ENCODE measurements around the gene SLC2A4RG.

Gene SLC2A4RG

DNA sequence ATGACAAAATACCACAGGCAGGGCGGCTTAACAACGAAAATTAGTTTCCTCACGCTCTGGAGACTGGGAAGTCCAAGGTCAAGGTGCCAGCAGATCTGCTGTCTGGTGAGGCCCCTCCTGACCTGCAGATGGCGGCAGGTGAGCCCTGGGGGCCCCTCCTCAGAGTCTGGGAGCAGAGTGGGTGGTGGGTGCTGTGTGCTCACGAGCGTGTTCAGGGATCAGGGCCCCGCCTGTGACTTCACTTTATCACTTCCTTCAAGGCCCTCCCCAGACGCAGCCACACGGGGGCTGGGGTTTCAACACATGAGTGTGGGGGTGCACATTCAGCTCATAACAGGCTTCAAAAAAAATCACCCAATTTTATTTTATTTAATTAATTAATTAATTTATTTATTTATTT lies 39.3 kb downstream of the SLC2A4RG start:
- H3K79me1 ChIP-seq (ENCODE audit: low read length): peaks cover 18% of the 10 kb centered on the region
- no peak overlapping the region for H3K9ac ChIP-seq (ENCODE audit: low read length)
- H3K4me3 ChIP-seq (ENCODE audit: low read length): no peak overlapping the region
- no peak overlapping the region for H3K56ac ChIP-seq (ENCODE audit: low read length)
- H4K8ac ChIP-seq (ENCODE audit: low read depth, low read length): no peak overlapping the region
- H3K27ac ChIP-seq (ENCODE audit: low read depth, low read length): no peak overlapping the region
- H3K18ac ChIP-seq (ENCODE audit: low read length): no peak overlapping the region
- H3K4ac ChIP-seq (ENCODE audit: low read depth, low read length): no peak overlapping the region
- H2BK5ac ChIP-seq (ENCODE audit: low read length): no peak overlapping the region
- DNase-seq: peak; percentile 25
- no peak overlapping the region for H2BK120ac ChIP-seq (ENCODE audit: low read depth, low read length)
- no peaks in the 10 kb centered on the region for H3K4me1 ChIP-seq (ENCODE audit: control insufficient read depth, low read depth, low read length)
- H2AK5ac ChIP-seq (ENCODE audit: low read length): no peak overlapping the region
- no peak overlapping the region for H2BK15ac ChIP-seq (replicated peaks; ENCODE audit: low read depth)
- peaks cover 7% of the 10 kb centered on the region for H3K79me2 ChIP-seq (ENCODE audit: control insufficient read depth, insufficient read depth, low read length)
- no peak overlapping the region for H4K5ac ChIP-seq (ENCODE audit: low read length)
- H3K27me3 ChIP-seq (ENCODE audit: insufficient read depth, low read length, poor library complexity): no peaks in the 10 kb centered on the region
- no CpG with 5 or more reads among the region's 9 CpGs for WGBS (ENCODE audit: extremely low coverage, insufficient coverage, low lambda C conversion rate)
- no peaks in the 10 kb centered on the region for H3K36me3 ChIP-seq (ENCODE audit: control insufficient read depth, insufficient read depth, low read length)
- no peak overlapping the region for H3K4me2 ChIP-seq (ENCODE audit: low read length)
- no peak overlapping the region for H3K23ac ChIP-seq (ENCODE audit: low read length)

DNA sequence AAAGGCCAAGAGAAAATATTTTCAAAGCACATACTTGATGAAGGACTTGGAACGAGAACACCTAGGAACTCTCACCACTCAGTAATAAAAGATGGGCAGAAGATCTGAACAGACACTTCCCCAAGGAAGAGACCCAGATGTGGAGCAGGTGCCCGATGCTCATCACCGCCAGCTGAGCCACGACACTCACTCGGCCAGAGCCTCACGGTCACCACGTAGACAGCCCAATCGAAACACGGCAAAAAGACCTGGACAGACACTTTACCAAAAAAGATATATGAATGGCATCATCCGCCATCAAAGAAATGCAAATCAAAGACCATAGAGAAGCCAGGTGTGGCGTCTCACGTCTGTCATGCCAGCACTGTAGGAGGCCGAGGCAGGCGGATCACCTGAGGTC lies 41.6 kb downstream of the SLC2A4RG start:
- no peak overlapping the region for H3K18ac ChIP-seq (ENCODE audit: low read length)
- H3K4me3 ChIP-seq (ENCODE audit: low read length): no peak overlapping the region
- H3K36me3 ChIP-seq (ENCODE audit: control insufficient read depth, insufficient read depth, low read length): no peaks in the 10 kb centered on the region
- no peak overlapping the region for H3K4ac ChIP-seq (ENCODE audit: low read depth, low read length)
- H3K79me2 ChIP-seq (ENCODE audit: control insufficient read depth, insufficient read depth, low read length): peaks cover 16% of the 10 kb centered on the region
- H3K56ac ChIP-seq (ENCODE audit: low read length): no peak overlapping the region
- H3K79me1 ChIP-seq (ENCODE audit: low read length): peaks cover 25% of the 10 kb centered on the region
- no peak overlapping the region for H3K4me2 ChIP-seq (ENCODE audit: low read length)
- no peak overlapping the region for H2AK5ac ChIP-seq (ENCODE audit: low read length)
- no peak overlapping the region for H4K8ac ChIP-seq (ENCODE audit: low read depth, low read length)
- H4K5ac ChIP-seq (ENCODE audit: low read length): no peak overlapping the region
- no peak overlapping the region for H3K23ac ChIP-seq (ENCODE audit: low read length)
- H3K4me1 ChIP-seq (ENCODE audit: control insufficient read depth, low read depth, low read length): no peaks in the 10 kb centered on the region
- H2BK5ac ChIP-seq (ENCODE audit: low read length): no peak overlapping the region
- no peak for DNase-seq
- H3K27ac ChIP-seq (ENCODE audit: low read depth, low read length): no peak overlapping the region
- no CpG with 5 or more reads among the region's 14 CpGs for WGBS (ENCODE audit: extremely low coverage, insufficient coverage, low lambda C conversion rate)
- H3K27me3 ChIP-seq (ENCODE audit: insufficient read depth, low read length, poor library complexity): no peaks in the 10 kb centered on the region
- H3K9ac ChIP-seq (ENCODE audit: low read length): no peak overlapping the region
- no peak overlapping the region for H2BK15ac ChIP-seq (replicated peaks; ENCODE audit: low read depth)
- H2BK120ac ChIP-seq (ENCODE audit: low read depth, low read length): no peak overlapping the region

DNA sequence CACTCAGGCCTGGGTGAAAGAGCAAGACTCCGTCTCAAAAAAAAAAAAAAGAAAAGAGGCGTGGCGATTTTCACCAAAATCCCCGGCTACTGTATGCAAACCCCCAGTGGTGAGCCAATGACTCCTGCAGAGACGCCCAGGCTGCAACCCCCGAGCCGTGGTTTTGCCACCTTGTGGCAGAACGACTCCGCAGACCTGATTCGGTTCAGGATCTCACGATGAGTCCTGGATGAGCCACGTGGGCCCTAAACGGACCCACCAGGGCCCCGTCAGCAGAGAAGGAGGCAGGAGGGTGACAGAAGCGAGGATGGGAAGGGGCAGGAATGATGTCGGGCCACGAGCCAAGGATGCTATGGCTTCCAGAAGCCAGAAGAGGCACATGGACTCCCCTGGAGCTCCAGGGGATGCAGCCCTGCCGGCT lies 42.5 kb downstream of the SLC2A4RG start:
- Histone ChIP-seq H4K5ac (ENCODE audit: low read length) (no peak overlapping the region), H3K56ac (ENCODE audit: low read length) (no peak overlapping the region), H3K4me3 (ENCODE audit: low read length) (no peak overlapping the region), H2BK120ac (ENCODE audit: low read depth, low read length) (no peak overlapping the region), H3K4me1 (ENCODE audit: control insufficient read depth, low read depth, low read length) (no peaks in the 10 kb centered on the region), H4K8ac (ENCODE audit: low read depth, low read length) (no peak overlapping the region), H3K9ac (ENCODE audit: low read length) (no peak overlapping the region), H3K79me2 (ENCODE audit: control insufficient read depth, insufficient read depth, low read length) (peaks cover 16% of the 10 kb centered on the region), H3K4ac (ENCODE audit: low read depth, low read length) (no peak overlapping the region), H3K23ac (ENCODE audit: low read length) (no peak overlapping the region), H3K27ac (ENCODE audit: low read depth, low read length) (no peak overlapping the region), H3K18ac (ENCODE audit: low read length) (no peak overlapping the region), H3K4me2 (ENCODE audit: low read length) (no peak overlapping the region), H2BK5ac (ENCODE audit: low read length) (no peak overlapping the region), H3K79me1 (ENCODE audit: low read length) (peaks cover 25% of the 10 kb centered on the region), H2BK15ac (replicated peaks; ENCODE audit: low read depth) (no peak overlapping the region), H3K36me3 (ENCODE audit: control insufficient read depth, insufficient read depth, low read length) (no peaks in the 10 kb centered on the region), H2AK5ac (ENCODE audit: low read length) (no peak overlapping the region), H3K27me3 (ENCODE audit: insufficient read depth, low read length, poor library complexity) (no peaks in the 10 kb centered on the region)
- WGBS (ENCODE audit: extremely low coverage, insufficient coverage, low lambda C conversion rate): no CpG with 5 or more reads among the region's 18 CpGs
- DNase-seq: peak; percentile 36

DNA sequence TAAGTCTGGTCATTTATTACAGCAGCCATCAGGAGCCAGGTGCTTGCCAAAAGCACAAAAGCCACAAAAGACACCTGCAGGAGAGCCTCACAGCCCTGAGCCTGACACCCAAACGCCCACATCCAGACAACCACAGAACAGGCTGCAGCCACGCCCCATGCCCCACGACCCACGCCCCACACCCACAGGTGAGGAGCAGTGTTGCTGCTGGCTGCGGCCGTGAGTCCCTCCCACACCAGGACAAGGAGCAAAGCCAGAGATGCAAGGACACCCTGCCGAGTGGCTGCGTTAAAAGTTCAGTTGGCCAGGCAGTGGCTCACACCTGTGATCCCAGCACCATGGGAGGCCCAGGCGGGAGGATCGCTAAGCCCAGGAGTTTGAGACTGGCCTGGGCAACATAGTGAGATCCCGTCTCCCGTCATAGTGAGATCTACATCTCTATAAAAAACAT lies 43.0 kb downstream of the SLC2A4RG start:
- H3K4me2 ChIP-seq (ENCODE audit: low read length): no peak overlapping the region
- WGBS (ENCODE audit: extremely low coverage, insufficient coverage, low lambda C conversion rate): no CpG with 5 or more reads among the region's 12 CpGs
- DNase-seq: no peak

DNA sequence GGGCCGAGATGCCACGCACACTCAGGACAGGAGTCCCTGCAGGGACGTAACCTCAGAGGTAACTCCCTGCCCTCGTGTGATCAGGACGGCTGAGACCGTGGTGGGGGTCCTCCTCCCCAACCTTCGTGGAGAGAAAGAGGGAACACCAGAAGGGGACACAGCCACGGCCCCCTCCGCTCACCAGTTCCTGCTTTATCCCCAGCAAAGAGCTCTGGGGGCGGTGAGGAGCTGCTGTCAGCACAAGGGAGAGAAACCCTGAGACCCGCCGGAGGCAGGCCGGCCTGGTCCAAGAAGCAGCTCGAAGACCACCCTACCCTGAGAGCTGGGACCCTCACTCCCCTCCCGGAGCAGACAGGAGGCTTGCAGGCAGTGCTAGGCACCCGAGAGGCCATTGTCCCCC lies 44.4 kb downstream of the SLC2A4RG start:
- Histone ChIP-seq H4K5ac (ENCODE audit: low read length) (no peak overlapping the region), H3K36me3 (ENCODE audit: control insufficient read depth, insufficient read depth, low read length) (no peaks in the 10 kb centered on the region), H3K4me1 (ENCODE audit: control insufficient read depth, low read depth, low read length) (no peaks in the 10 kb centered on the region), H3K18ac (ENCODE audit: low read length) (no peak overlapping the region), H2BK120ac (ENCODE audit: low read depth, low read length) (no peak overlapping the region), H3K79me1 (ENCODE audit: low read length) (peaks cover 22% of the 10 kb centered on the region), H2BK5ac (ENCODE audit: low read length) (no peak overlapping the region), H3K4ac (ENCODE audit: low read depth, low read length) (no peak overlapping the region), H3K4me2 (ENCODE audit: low read length) (no peak overlapping the region), H3K27ac (ENCODE audit: low read depth, low read length) (no peak overlapping the region), H2BK15ac (replicated peaks; ENCODE audit: low read depth) (no peak overlapping the region), H3K9ac (ENCODE audit: low read length) (no peak overlapping the region), H3K4me3 (ENCODE audit: low read length) (no peak overlapping the region), H3K27me3 (ENCODE audit: insufficient read depth, low read length, poor library complexity) (no peaks in the 10 kb centered on the region), H3K79me2 (ENCODE audit: control insufficient read depth, insufficient read depth, low read length) (peaks cover 10% of the 10 kb centered on the region), H3K23ac (ENCODE audit: low read length) (no peak overlapping the region), H2AK5ac (ENCODE audit: low read length) (no peak overlapping the region), H3K56ac (ENCODE audit: low read length) (no peak overlapping the region), H4K8ac (ENCODE audit: low read depth, low read length) (no peak overlapping the region)
- no peak for DNase-seq
- WGBS (ENCODE audit: extremely low coverage, insufficient coverage, low lambda C conversion rate): no CpG with 5 or more reads among the region's 16 CpGs

More for the DNA sequence above, 43.0 kb downstream of the SLC2A4RG start:
- Histone ChIP-seq H3K79me1 (ENCODE audit: low read length) (peaks cover 24% of the 10 kb centered on the region), H3K4me1 (ENCODE audit: control insufficient read depth, low read depth, low read length) (no peaks in the 10 kb centered on the region), H3K56ac (ENCODE audit: low read length) (no peak overlapping the region), H4K8ac (ENCODE audit: low read depth, low read length) (no peak overlapping the region), H2BK15ac (replicated peaks; ENCODE audit: low read depth) (no peak overlapping the region), H3K23ac (ENCODE audit: low read length) (no peak overlapping the region), H2AK5ac (ENCODE audit: low read length) (no peak overlapping the region), H3K27ac (ENCODE audit: low read depth, low read length) (no peak overlapping the region), H3K9ac (ENCODE audit: low read length) (no peak overlapping the region), H3K27me3 (ENCODE audit: insufficient read depth, low read length, poor library complexity) (no peaks in the 10 kb centered on the region), H2BK5ac (ENCODE audit: low read length) (no peak overlapping the region), H4K5ac (ENCODE audit: low read length) (no peak overlapping the region), H3K79me2 (ENCODE audit: control insufficient read depth, insufficient read depth, low read length) (peaks cover 14% of the 10 kb centered on the region), H2BK120ac (ENCODE audit: low read depth, low read length) (no peak overlapping the region), H3K4me3 (ENCODE audit: low read length) (no peak overlapping the region), H3K4ac (ENCODE audit: low read depth, low read length) (no peak overlapping the region), H3K18ac (ENCODE audit: low read length) (no peak overlapping the region), H3K36me3 (ENCODE audit: control insufficient read depth, insufficient read depth, low read length) (no peaks in the 10 kb centered on the region)

DNA sequence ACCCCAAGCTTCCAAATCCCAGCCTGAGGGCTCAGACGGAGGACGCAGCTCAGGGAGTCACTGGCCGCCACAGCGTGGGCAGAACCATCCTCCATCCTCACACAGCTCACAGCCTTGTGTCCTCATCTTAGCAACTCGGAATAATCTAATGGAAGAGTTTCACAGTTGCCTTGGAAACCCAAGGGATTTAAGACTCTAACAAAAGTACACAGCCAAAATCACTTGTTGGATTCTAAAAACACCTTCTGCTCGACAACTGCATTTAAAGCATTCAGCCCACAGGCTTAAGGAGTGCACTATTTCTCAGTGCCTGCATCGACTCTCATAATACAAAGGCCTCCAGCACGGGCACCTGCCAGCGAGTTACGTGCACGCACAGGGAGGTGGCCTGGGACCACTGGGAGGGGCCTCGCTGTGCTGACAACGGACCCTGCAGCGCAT lies 46.1 kb downstream of the SLC2A4RG start:
- no peak overlapping the region for H3K9ac ChIP-seq (ENCODE audit: low read length)
- peaks cover 2% of the 10 kb centered on the region for H3K36me3 ChIP-seq (ENCODE audit: control insufficient read depth, insufficient read depth, low read length)
- no peak overlapping the region for H2BK15ac ChIP-seq (replicated peaks; ENCODE audit: low read depth)
- H3K79me2 ChIP-seq (ENCODE audit: control insufficient read depth, insufficient read depth, low read length): peaks cover 10% of the 10 kb centered on the region
- H3K27ac ChIP-seq (ENCODE audit: low read depth, low read length): no peak overlapping the region
- no peaks in the 10 kb centered on the region for H3K4me1 ChIP-seq (ENCODE audit: control insufficient read depth, low read depth, low read length)
- no peak overlapping the region for H4K5ac ChIP-seq (ENCODE audit: low read length)
- H4K8ac ChIP-seq (ENCODE audit: low read depth, low read length): no peak overlapping the region
- WGBS (ENCODE audit: extremely low coverage, insufficient coverage, low lambda C conversion rate): no CpG with 5 or more reads among the region's 14 CpGs
- no peak overlapping the region for H3K56ac ChIP-seq (ENCODE audit: low read length)
- peaks cover 22% of the 10 kb centered on the region for H3K79me1 ChIP-seq (ENCODE audit: low read length)
- DNase-seq: no peak
- H2AK5ac ChIP-seq (ENCODE audit: low read length): no peak overlapping the region
- H3K18ac ChIP-seq (ENCODE audit: low read length): no peak overlapping the region
- no peak overlapping the region for H3K4me3 ChIP-seq (ENCODE audit: low read length)
- no peak overlapping the region for H3K4ac ChIP-seq (ENCODE audit: low read depth, low read length)
- no peaks in the 10 kb centered on the region for H3K27me3 ChIP-seq (ENCODE audit: insufficient read depth, low read length, poor library complexity)
- no peak overlapping the region for H3K4me2 ChIP-seq (ENCODE audit: low read length)
- H2BK120ac ChIP-seq (ENCODE audit: low read depth, low read length): no peak overlapping the region
- H3K23ac ChIP-seq (ENCODE audit: low read length): no peak overlapping the region
- no peak overlapping the region for H2BK5ac ChIP-seq (ENCODE audit: low read length)
